ENCODE data around the gene CDC40.

GRCh38 chr6:110139052-110139451, 41.2 kb upstream of the CDC40 start:
- TF ChIP-seq CTCF (conservative IDR thresholded peaks at IDR 0.05 in 1 of 2, IDR thresholded peaks at IDR 0.05 in 1 of 2; ENCODE audit: low read depth in 1 of 2, low read length in 2 of 2) (no peak), EZH2 (IDR thresholded peaks at IDR 0.05; ENCODE audit: low read length, missing control alignments) (no peak)

Data from fibroblast of lung (primary cell).